ENCODE data around the gene SLC45A1.

The SLC45A1 gene

DNA sequence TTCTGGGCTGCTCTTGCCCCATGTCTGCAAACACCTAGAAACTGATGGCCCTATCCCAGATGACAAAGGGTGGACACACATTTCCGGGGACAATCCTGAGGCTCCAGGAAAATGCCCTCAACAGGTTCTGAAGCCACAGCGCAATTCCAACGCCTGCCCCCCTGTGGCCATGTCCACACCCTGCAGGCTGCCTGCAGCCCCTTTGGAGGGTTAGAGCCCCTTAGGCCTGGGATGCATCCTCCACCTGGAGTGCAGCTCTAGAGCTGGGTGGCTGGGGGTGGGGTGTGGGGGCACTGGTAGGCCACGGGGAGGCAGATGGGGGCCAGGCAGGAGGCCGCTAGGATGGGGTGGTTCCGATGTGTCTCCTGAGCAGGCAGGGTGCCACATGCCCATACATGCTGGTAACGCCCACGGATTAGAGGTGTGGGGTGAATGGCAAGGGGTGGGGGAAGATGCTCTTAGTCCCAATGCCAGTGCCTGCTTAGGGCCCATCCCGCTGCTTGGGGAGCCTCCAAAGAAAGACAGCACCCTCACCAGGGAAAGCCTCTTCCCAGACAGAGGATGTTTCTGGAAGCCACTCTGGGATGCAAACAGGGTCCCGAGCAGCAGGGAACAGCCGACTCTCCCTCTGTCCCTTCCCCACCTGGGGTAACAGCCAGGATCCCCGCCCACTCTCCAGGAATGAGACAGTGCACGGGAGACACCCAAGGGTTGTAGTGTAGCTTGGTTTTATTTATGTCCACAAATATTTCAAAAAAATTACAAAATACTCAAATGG lies 34.0 kb downstream of the SLC45A1 start:
- H3K9me3 Mint-ChIP-seq (ENCODE audit: low read depth): no peaks in the 10 kb centered on the region
- peaks cover 2% of the 10 kb centered on the region for H3K27me3 Mint-ChIP-seq
- no peak overlapping the region for H3K4me3 Mint-ChIP-seq
- H3K4me1 Mint-ChIP-seq (ENCODE audit: low read depth): peaks cover 4% of the 10 kb centered on the region
- no peaks in the 10 kb centered on the region for H3K36me3 Mint-ChIP-seq
- no peak overlapping the region for H3K27ac Mint-ChIP-seq

- Mint-ChIP-seq H3K4me3 (no peak overlapping the region), H3K4me1 (ENCODE audit: low read depth) (peaks cover 4% of the 10 kb centered on the region), H3K9me3 (ENCODE audit: low read depth) (no peaks in the 10 kb centered on the region), H3K27me3 (peaks cover 2% of the 10 kb centered on the region), H3K27ac (no peak overlapping the region), H3K36me3 (no peaks in the 10 kb centered on the region)
Measured at GRCh38 chr1:8352471-8352845, 34.5 kb downstream of the SLC45A1 start.

GRCh38 chr1:8352886-8353785 lies 35.2 kb downstream of the SLC45A1 start:
- Mint-ChIP-seq H3K36me3 (peaks cover 4% of the 10 kb centered on the region), H3K27ac (peak overlapping the region; percentile 46), H3K4me1 (ENCODE audit: low read depth) (peaks cover 4% of the 10 kb centered on the region), H3K9me3 (ENCODE audit: low read depth) (no peaks in the 10 kb centered on the region), H3K27me3 (peaks cover 2% of the 10 kb centered on the region), H3K4me3 (no peak overlapping the region)

DNA sequence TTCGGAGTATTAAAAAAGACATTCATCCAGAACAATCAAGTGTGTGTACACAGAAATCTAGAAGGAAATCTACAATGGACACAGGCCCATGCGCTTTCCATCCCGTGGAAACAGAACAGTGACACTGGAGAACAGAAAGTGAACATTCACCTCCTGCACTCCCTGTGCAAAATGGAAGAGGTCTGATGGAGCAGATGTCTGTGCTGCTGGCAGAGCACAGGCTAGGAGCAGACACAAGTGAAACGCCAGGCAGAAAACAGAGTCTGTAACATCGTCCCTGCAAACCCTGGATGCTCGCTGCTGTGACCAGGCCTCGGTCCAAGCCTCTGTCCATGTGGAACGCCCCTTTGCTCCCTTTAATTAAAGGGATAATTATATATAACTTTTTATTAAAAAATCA lies 36.1 kb downstream of the SLC45A1 start:
- peaks cover 4% of the 10 kb centered on the region for H3K36me3 Mint-ChIP-seq
- H3K4me1 Mint-ChIP-seq (ENCODE audit: low read depth): no peaks in the 10 kb centered on the region
- no peaks in the 10 kb centered on the region for H3K27me3 Mint-ChIP-seq
- no peak overlapping the region for H3K27ac Mint-ChIP-seq
- H3K4me3 Mint-ChIP-seq: no peak overlapping the region
- no peaks in the 10 kb centered on the region for H3K9me3 Mint-ChIP-seq (ENCODE audit: low read depth)

DNA sequence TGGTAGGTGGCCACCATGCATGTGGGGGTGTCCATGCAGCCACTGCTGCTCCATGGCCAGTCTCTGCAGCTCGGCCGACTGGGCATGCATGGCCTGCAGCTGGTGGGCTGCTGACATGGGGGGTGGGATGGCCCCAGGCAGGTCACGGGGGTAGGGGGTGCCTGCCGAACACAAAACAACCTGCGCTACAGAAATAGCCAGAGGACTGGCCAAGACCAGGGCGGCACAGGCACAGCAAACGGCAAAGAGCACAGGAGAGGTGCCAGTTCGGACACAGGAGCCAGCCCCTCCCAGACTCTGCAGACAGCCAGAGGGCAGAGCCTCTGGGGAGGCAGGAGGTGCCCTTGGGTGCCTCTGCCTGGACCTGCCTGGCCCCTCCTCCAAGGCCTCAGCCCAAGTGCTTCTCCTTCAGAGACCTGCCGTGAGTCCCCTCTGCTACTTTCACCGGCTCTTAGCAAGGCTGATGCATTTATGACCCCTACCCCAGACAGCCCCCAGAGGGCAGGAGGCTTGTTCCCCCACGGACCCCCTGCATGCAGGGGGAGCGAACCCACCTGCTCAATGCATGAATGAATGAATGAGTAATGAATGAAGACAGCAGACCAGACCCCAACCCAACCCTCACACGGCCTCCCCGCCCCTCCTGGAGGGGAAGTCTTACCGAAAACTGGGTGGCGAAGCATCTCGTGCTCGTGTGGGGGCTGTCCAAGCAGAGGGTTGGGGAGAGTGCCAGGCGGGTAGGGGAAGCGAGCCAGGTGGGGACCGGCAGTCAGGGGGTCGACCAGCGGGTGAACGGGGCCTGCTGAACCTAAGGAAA lies 37.7 kb downstream of the SLC45A1 start:
- Mint-ChIP-seq H3K4me1 (ENCODE audit: low read depth) (no peaks in the 10 kb centered on the region), H3K9me3 (ENCODE audit: low read depth) (no peaks in the 10 kb centered on the region), H3K36me3 (peaks cover 4% of the 10 kb centered on the region), H3K27me3 (no peaks in the 10 kb centered on the region), H3K4me3 (no peak overlapping the region), H3K27ac (no peak overlapping the region)

- Mint-ChIP-seq H3K27ac (no peak overlapping the region), H3K4me1 (ENCODE audit: low read depth) (no peaks in the 10 kb centered on the region), H3K36me3 (peaks cover 4% of the 10 kb centered on the region), H3K27me3 (no peaks in the 10 kb centered on the region), H3K9me3 (ENCODE audit: low read depth) (no peaks in the 10 kb centered on the region), H3K4me3 (no peak overlapping the region)
Measured at GRCh38 chr1:8356256-8357209, 38.6 kb downstream of the SLC45A1 start.

DNA sequence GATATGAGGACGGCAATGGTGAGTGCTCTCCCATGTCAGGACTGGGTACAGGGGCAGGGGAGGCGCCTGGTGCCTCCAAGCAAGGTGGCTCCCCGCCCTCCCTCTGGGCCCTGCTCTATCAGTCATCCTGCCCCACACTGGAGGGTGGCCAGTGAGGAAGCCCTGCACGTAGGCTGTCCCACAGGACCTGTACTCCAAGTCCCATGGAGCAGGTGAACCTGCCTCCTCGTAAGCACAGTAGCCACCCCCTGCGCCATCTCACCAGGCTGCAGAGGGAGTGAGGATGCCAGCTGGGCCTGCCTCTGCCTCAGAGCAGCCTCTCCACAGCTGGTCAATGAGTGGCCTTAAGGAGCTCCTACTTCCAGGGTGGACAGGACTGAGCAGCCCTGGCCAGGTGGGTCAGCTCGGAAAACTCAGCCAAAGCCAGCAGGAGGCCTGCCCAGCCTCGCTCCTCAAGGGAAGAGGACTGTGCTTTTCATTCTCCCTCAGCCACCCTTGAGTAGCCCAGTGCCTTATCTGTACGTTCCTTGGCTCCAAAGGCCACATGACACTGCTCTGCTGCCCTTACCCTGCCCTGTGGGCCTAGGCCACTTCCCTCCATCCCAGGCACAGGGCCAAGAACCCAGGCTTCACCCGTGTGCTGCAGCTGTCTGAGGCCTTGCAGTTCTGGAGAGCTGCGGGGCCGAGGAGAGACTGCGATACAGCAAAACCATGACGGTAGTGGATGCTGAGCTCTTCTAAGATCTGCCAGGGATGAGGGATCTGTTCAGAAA lies 39.6 kb downstream of the SLC45A1 start:
- no peaks in the 10 kb centered on the region for H3K4me1 Mint-ChIP-seq (ENCODE audit: low read depth)
- H3K36me3 Mint-ChIP-seq: peaks cover 4% of the 10 kb centered on the region
- no peaks in the 10 kb centered on the region for H3K27me3 Mint-ChIP-seq

GRCh38 chr1:8358241-8358896 lies 40.5 kb downstream of the SLC45A1 start:
- H3K27ac Mint-ChIP-seq: no peak overlapping the region
- H3K9me3 Mint-ChIP-seq (ENCODE audit: low read depth): no peaks in the 10 kb centered on the region

More for the DNA sequence above, 39.6 kb downstream of the SLC45A1 start:
- Mint-ChIP-seq H3K4me3 (no peak overlapping the region), H3K27ac (no peak overlapping the region), H3K9me3 (ENCODE audit: low read depth) (no peaks in the 10 kb centered on the region)

GRCh38 chr1:8358897-8359616 lies 41.1 kb downstream of the SLC45A1 start:
- Mint-ChIP-seq H3K36me3 (peaks cover 4% of the 10 kb centered on the region), H3K4me3 (no peak overlapping the region), H3K9me3 (ENCODE audit: low read depth) (no peaks in the 10 kb centered on the region), H3K4me1 (ENCODE audit: low read depth) (no peaks in the 10 kb centered on the region), H3K27ac (no peak overlapping the region), H3K27me3 (no peaks in the 10 kb centered on the region)

More at GRCh38 chr1:8358241-8358896, 40.5 kb downstream of the SLC45A1 start:
- peaks cover 4% of the 10 kb centered on the region for H3K36me3 Mint-ChIP-seq
- no peaks in the 10 kb centered on the region for H3K4me1 Mint-ChIP-seq (ENCODE audit: low read depth)
- no peak overlapping the region for H3K4me3 Mint-ChIP-seq
- no peaks in the 10 kb centered on the region for H3K27me3 Mint-ChIP-seq

- Mint-ChIP-seq H3K4me3 (no peak overlapping the region), H3K36me3 (peaks cover 4% of the 10 kb centered on the region), H3K27me3 (no peaks in the 10 kb centered on the region), H3K4me1 (ENCODE audit: low read depth) (no peaks in the 10 kb centered on the region), H3K27ac (no peak overlapping the region), H3K9me3 (ENCODE audit: low read depth) (no peaks in the 10 kb centered on the region)
Measured at GRCh38 chr1:8359617-8360481, 41.9 kb downstream of the SLC45A1 start.

DNA sequence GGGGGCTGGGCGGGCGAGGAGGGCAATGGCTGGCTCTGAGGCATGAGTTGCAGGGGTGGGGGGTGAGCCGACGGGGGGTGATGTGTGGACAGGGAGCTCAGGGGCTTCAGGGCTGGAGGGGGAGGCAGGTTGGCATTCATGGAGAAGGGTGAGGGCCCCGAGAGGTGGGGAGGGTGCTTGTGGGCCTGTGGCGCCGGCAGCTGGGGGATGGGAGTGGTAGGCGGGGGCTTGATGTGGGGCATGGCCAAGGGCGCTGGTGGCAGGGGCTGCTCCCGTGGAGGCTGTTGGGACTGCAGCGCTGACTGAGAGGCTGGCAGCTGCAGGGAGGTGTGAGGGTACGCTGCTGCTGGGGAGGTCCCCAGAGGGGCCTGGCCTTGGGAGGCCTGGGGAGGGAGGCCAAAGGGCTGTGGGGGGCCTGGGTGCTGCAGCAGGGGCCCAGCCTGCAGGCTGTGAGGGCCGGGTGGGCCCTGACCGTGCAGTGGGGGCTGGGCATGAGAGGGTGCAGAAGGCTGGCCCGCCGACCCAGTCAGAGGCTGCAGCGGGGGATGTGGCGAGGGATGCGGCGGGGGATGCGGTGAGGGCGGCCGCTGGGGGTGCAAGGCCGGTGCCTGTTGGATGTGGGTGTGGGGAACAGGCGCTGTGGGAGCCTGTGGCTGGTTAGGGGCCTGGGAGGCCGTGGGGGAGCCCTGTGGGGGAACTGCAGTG lies 42.7 kb downstream of the SLC45A1 start:
- Mint-ChIP-seq H3K4me1 (ENCODE audit: low read depth) (no peaks in the 10 kb centered on the region), H3K27ac (no peak overlapping the region), H3K36me3 (peaks cover 4% of the 10 kb centered on the region), H3K27me3 (no peaks in the 10 kb centered on the region), H3K4me3 (no peak overlapping the region), H3K9me3 (ENCODE audit: low read depth) (no peaks in the 10 kb centered on the region)

Data from activated naive CD8-positive, alpha-beta T cell (primary cell).